Activated CD4-positive, alpha-beta T cell treated with anti-CD3 and anti-CD28 coated beads, Interleukin-2, amount 10 ng/mL, durations not matched to agents 24 days and 14 days (primary cell): ENCODE measurements around the gene AGA. TPM values are rescaled to one million over a fixed set of nuclear protein-coding genes. Genes with fewer than 3 reads are reported as not detected.

Experiments used
- DNase-seq: peaks from one replicate; pipeline ENCODE4 v3.0.0; 2022
- H3K27ac Mint-ChIP-seq: one replicate; pipeline ENCODE4 v1.8.0; 2022; ENCODE audit warnings: mild to moderate bottlenecking, mixed read lengths
- H3K27me3 Mint-ChIP-seq: one replicate; pipeline ENCODE4 v1.8.0; 2022; ENCODE audit warnings: mixed read lengths
- H3K36me3 Mint-ChIP-seq: one replicate; pipeline ENCODE4 v1.8.0; 2022; ENCODE audit warnings: low read depth, mild to moderate bottlenecking, mixed read lengths
- H3K4me1 Mint-ChIP-seq: one replicate; pipeline ENCODE4 v1.8.0; 2021; ENCODE audit warnings: mixed read lengths
- H3K4me3 Mint-ChIP-seq: one replicate; pipeline ENCODE4 v1.8.0; 2022; ENCODE audit warnings: mild to moderate bottlenecking, moderate library complexity, mixed read lengths
- H3K9me3 Mint-ChIP-seq: one replicate; pipeline ENCODE4 v1.8.0; 2021; ENCODE audit warnings: mixed read lengths
- intact Hi-C: fragments of 100-400 bp; cut with micrococcal nuclease; formaldehyde crosslinking; loops from one replicate; pipeline ENCODE4 v1.15.1; 2023
- total RNA-seq: library from RNA; stranded (reverse); gene quantifications from 2 replicates; pipeline ENCODE4 v1.2.3, GENCODE V29; 2022

Gene AGA
- 15.1 and 15.6 TPM in 2 replicates for total RNA-seq

GRCh38 chr4:177441803-177442622 lies at the start of gene AGA:
Gene AGA, minus strand, starts transcription at chr4:177442437. Its CDS starts 62 bp downstream, at chr4:177442375.
- Mint-ChIP-seq H3K27ac (peak within 1 kb of the TSS; percentile 97), H3K36me3 (peaks cover 18% of the 10 kb centered on the region), H3K4me1 (peaks cover 27% of the 10 kb centered on the region), H3K4me3 (peak within 1 kb of the TSS; percentile 95), H3K9me3 (no peaks in the 10 kb centered on the region), H3K27me3 (no peaks in the 10 kb centered on the region)
- peak; percentile 98 for DNase-seq
- intact Hi-C loops, result loop anchor here (1.0 to 10.0 kb wide), 5 partner anchors 39 to 1247 kb away; partner anchors contain the start of genes NEIL3, SPATA4 and SPCS3

GRCh38 chr4:177492022-177492421 lies 49.8 kb upstream of the AGA start:
- Mint-ChIP-seq H3K27me3 (no peaks in the 10 kb centered on the region), H3K27ac (no peak overlapping the region), H3K36me3 (no peaks in the 10 kb centered on the region), H3K9me3 (no peaks in the 10 kb centered on the region), H3K4me3 (no peak overlapping the region), H3K4me1 (no peaks in the 10 kb centered on the region)
- no peak for DNase-seq
- intact Hi-C loops, result no loop called here

GRCh38 chr4:177490769-177491168 lies 48.5 kb upstream of the AGA start:
- H3K9me3 Mint-ChIP-seq, result peaks cover 4% of the 10 kb centered on the region
- no peak overlapping the region for H3K27ac Mint-ChIP-seq
- H3K36me3 Mint-ChIP-seq, result peaks cover 2% of the 10 kb centered on the region
- intact Hi-C loops, result no loop called here
- DNase-seq, result no peak
- H3K4me1 Mint-ChIP-seq, result no peaks in the 10 kb centered on the region
- H3K27me3 Mint-ChIP-seq, result no peaks in the 10 kb centered on the region
- no peak overlapping the region for H3K4me3 Mint-ChIP-seq

GRCh38 chr4:177489471-177490246 lies 47.4 kb upstream of the AGA start:
- Mint-ChIP-seq H3K4me3 (no peak overlapping the region), H3K9me3 (peaks cover 4% of the 10 kb centered on the region), H3K27ac (no peak overlapping the region), H3K4me1 (no peaks in the 10 kb centered on the region), H3K36me3 (peaks cover 2% of the 10 kb centered on the region), H3K27me3 (no peaks in the 10 kb centered on the region)
- intact Hi-C loops, result no loop called here
- no peak for DNase-seq

GRCh38 chr4:177487977-177488376 lies 45.7 kb upstream of the AGA start:
- Mint-ChIP-seq H3K9me3 (peaks cover 4% of the 10 kb centered on the region), H3K36me3 (peaks cover 2% of the 10 kb centered on the region), H3K4me1 (peaks cover 7% of the 10 kb centered on the region), H3K27ac (no peak overlapping the region), H3K27me3 (no peaks in the 10 kb centered on the region), H3K4me3 (no peak overlapping the region)
- intact Hi-C loops, result no loop called here
- no peak for DNase-seq

GRCh38 chr4:177485528-177485927 lies 43.3 kb upstream of the AGA start:
- Mint-ChIP-seq H3K4me1 (peaks cover 9% of the 10 kb centered on the region), H3K4me3 (no peak overlapping the region), H3K9me3 (peaks cover 4% of the 10 kb centered on the region), H3K27me3 (no peaks in the 10 kb centered on the region), H3K36me3 (peaks cover 2% of the 10 kb centered on the region), H3K27ac (no peak overlapping the region)
- intact Hi-C loops, result no loop called here
- no peak for DNase-seq

GRCh38 chr4:177484613-177485021 lies 42.4 kb upstream of the AGA start:
- Mint-ChIP-seq H3K4me3 (no peak overlapping the region), H3K4me1 (peaks cover 9% of the 10 kb centered on the region), H3K27ac (no peak overlapping the region), H3K27me3 (no peaks in the 10 kb centered on the region), H3K9me3 (peaks cover 4% of the 10 kb centered on the region), H3K36me3 (peaks cover 2% of the 10 kb centered on the region)
- intact Hi-C loops, result no loop called here
- DNase-seq, result no peak

- no peak for DNase-seq
- no peak overlapping the region for H3K27ac Mint-ChIP-seq
- H3K27me3 Mint-ChIP-seq, result no peaks in the 10 kb centered on the region
- H3K36me3 Mint-ChIP-seq, result peaks cover 2% of the 10 kb centered on the region
- intact Hi-C loops, result no loop called here
- H3K9me3 Mint-ChIP-seq, result peaks cover 4% of the 10 kb centered on the region
- no peak overlapping the region for H3K4me3 Mint-ChIP-seq
- peaks cover 9% of the 10 kb centered on the region for H3K4me1 Mint-ChIP-seq
These were observed 41.5 kb upstream of the AGA start for GRCh38 chr4:177483760-177484159.

GRCh38 chr4:177483271-177483670 lies 41.0 kb upstream of the AGA start:
- Mint-ChIP-seq H3K27me3 (no peaks in the 10 kb centered on the region), H3K36me3 (peaks cover 2% of the 10 kb centered on the region), H3K4me3 (no peak overlapping the region), H3K27ac (no peak overlapping the region), H3K4me1 (peaks cover 9% of the 10 kb centered on the region), H3K9me3 (peaks cover 4% of the 10 kb centered on the region)
- intact Hi-C loops, result no loop called here
- DNase-seq, result no peak

- H3K27ac Mint-ChIP-seq, result no peak overlapping the region
- peaks cover 2% of the 10 kb centered on the region for H3K36me3 Mint-ChIP-seq
- peaks cover 4% of the 10 kb centered on the region for H3K9me3 Mint-ChIP-seq
- H3K4me1 Mint-ChIP-seq, result peaks cover 9% of the 10 kb centered on the region
- intact Hi-C loops, result no loop called here
- no peak for DNase-seq
- no peak overlapping the region for H3K4me3 Mint-ChIP-seq
- H3K27me3 Mint-ChIP-seq, result no peaks in the 10 kb centered on the region
These were observed 40.1 kb upstream of the AGA start for GRCh38 chr4:177482367-177482766.

GRCh38 chr4:177480795-177481194 lies 38.6 kb upstream of the AGA start:
- intact Hi-C loops, result no loop called here

GRCh38 chr4:177479063-177479462 lies 36.8 kb upstream of the AGA start:
- Mint-ChIP-seq H3K4me1 (peaks cover 9% of the 10 kb centered on the region), H3K27me3 (no peaks in the 10 kb centered on the region), H3K27ac (no peak overlapping the region), H3K9me3 (peaks cover 2% of the 10 kb centered on the region), H3K4me3 (no peak overlapping the region), H3K36me3 (no peaks in the 10 kb centered on the region)
- DNase-seq, result no peak
- intact Hi-C loops, result no loop called here

More at GRCh38 chr4:177480795-177481194, 38.6 kb upstream of the AGA start:
- Mint-ChIP-seq H3K27me3 (no peaks in the 10 kb centered on the region), H3K27ac (no peak overlapping the region), H3K4me1 (peaks cover 9% of the 10 kb centered on the region), H3K9me3 (no peaks in the 10 kb centered on the region), H3K36me3 (no peaks in the 10 kb centered on the region), H3K4me3 (no peak overlapping the region)
- no peak for DNase-seq

GRCh38 chr4:177478496-177478895 lies 36.3 kb upstream of the AGA start:
- Mint-ChIP-seq H3K4me3 (no peak overlapping the region), H3K9me3 (peaks cover 3% of the 10 kb centered on the region), H3K27ac (no peak overlapping the region), H3K4me1 (peaks cover 7% of the 10 kb centered on the region), H3K27me3 (no peaks in the 10 kb centered on the region), H3K36me3 (no peaks in the 10 kb centered on the region)
- intact Hi-C loops, result no loop called here
- no peak for DNase-seq

GRCh38 chr4:177473991-177474390 lies 31.8 kb upstream of the AGA start:
- DNase-seq, result no peak
- intact Hi-C loops, result no loop called here
- no peaks in the 10 kb centered on the region for H3K4me1 Mint-ChIP-seq
- no peak overlapping the region for H3K4me3 Mint-ChIP-seq
- peaks cover 3% of the 10 kb centered on the region for H3K9me3 Mint-ChIP-seq
- no peak overlapping the region for H3K27ac Mint-ChIP-seq
- no peaks in the 10 kb centered on the region for H3K27me3 Mint-ChIP-seq
- no peaks in the 10 kb centered on the region for H3K36me3 Mint-ChIP-seq
